ENCODE data around the gene CRYBG1. TPM values are rescaled to one million over a fixed set of nuclear protein-coding genes. Genes with fewer than 3 reads are reported as not detected.

Gene CRYBG1
- total RNA-seq, 1 experiment from 2014 or later: 10.7 TPM

- TF ChIP-seq EGR1 (IDR thresholded peaks at IDR 0.05; ENCODE audit: low read depth) (peak; percentile 53), EZH2 (IDR thresholded peaks at IDR 0.05) (no peak), ZFX (IDR thresholded peaks at IDR 0.05) (no peak), TCF7L2 (IDR thresholded peaks at IDR 0.05; ENCODE audit: borderline replicate concordance, extremely low read depth, insufficient read depth, insufficient read length) (no peak), CEBPB (IDR thresholded peaks at IDR 0.05; ENCODE audit: low read depth) (no peak), SRF (IDR thresholded peaks at IDR 0.05; ENCODE audit: low read depth) (no peak), MAX (IDR thresholded peaks at IDR 0.05) (peak; percentile 51; the same call in 1 of the 2 replicates), SIN3A (IDR thresholded peaks at IDR 0.05; ENCODE audit: low read depth) (no peak), POLR2AphosphoS5 (IDR thresholded peaks at IDR 0.05; ENCODE audit: low read depth, low read length) (no peak)
Observed at GRCh38 chr6:106360989-106361430, 493 bp downstream of the CRYBG1 start (continued).

- ChIA-PET CTCF (interaction anchor here (1.6 kb wide), 1 partner anchor 203 kb away, joined by 3 read pairs; no protein-coding TSS in a partner anchor), RAD21 (ENCODE audit: low non-redundant PET in 1 of 2, low total read pairs in 2 of 2, uncharacterized antibody in 2 of 2, unreplicated experiment in 2 of 2) (no interaction called here), POLR2A (no interaction called here)
- Histone ChIP-seq H3K4me2 (ENCODE audit: low read length) (no peak overlapping the region), H3K79me2 (ENCODE audit: insufficient read depth, low read length) (peaks cover 4% of the 10 kb centered on the region; the same call in 1 of the 2 replicates), H4K20me1 (ENCODE audit: insufficient read depth) (no peaks in the 10 kb centered on the region; the same call in 1 of the 2 replicates), H3K4me3 (replicated peaks in 1 of 2; ENCODE audit: low read depth in 1 of 2, low read length in 2 of 2) (no peak overlapping the region), H3K9me2 (ENCODE audit: insufficient read depth) (no peaks in the 10 kb centered on the region), H3K27me3 (ENCODE audit: insufficient read depth, low read length) (no peaks in the 10 kb centered on the region), H3K27ac (ENCODE audit: low read depth, low read length) (no peak overlapping the region), H3K36me3 (ENCODE audit: control insufficient read depth in 1 of 2, insufficient read depth in 2 of 2, low read length in 2 of 2) (no peaks in the 10 kb centered on the region), H2AFZ (ENCODE audit: low read depth, low read length, poor library complexity, severe bottlenecking) (no peak overlapping the region), H3K4me1 (ENCODE audit: control insufficient read depth in 1 of 2, insufficient read depth in 2 of 2, low read length in 2 of 2) (peaks cover 5 to 17% of the 10 kb centered on the region in 2 experiments; a peak in 3 of 4 replicates), H3K9ac (ENCODE audit: low read length) (no peak overlapping the region), H3K9me3 (ENCODE audit: control insufficient read depth in 1 of 2, insufficient read depth in 1 of 2, low read depth in 1 of 2, low read length in 2 of 2) (no peaks in the 10 kb centered on the region)
- TSS peak; percentile 12 for BruUV-seq (replicated peaks)
- intact Hi-C loops (cut with micrococcal nuclease): no loop called here
- DNase-seq (ENCODE audit: low read depth, low spot score) (no peak), ATAC-seq (no peak)
- TF ChIP-seq EZH2 (IDR thresholded peaks at IDR 0.05) (no peak), EGR1 (IDR thresholded peaks at IDR 0.05; ENCODE audit: low read depth) (no peak), ATF3 (IDR thresholded peaks at IDR 0.05) (no peak), ELF1 (IDR thresholded peaks at IDR 0.05; ENCODE audit: borderline replicate concordance, low read depth) (no peak), POLR2AphosphoS5 (IDR thresholded peaks at IDR 0.05; ENCODE audit: low read depth, low read length) (no peak)
Observed at GRCh38 chr6:106363401-106364138, 3.1 kb downstream of the CRYBG1 start.

All from HCT116 (cell line).